Measurements from ENCODE around the gene ZNF414.
"Not testable (repeated sequence)": the region's sequence is repeated elsewhere in the genome, so short reads cannot be mapped to it uniquely, and the experiment has no call there.

ZNF414 gene

GRCh38 chr19:8518536-8518935, 4.6 kb upstream of the ZNF414 start:
- FAIRE-seq (no peak), DNase-seq (ENCODE audit: low spot score) (no peak)

GRCh38 chr19:8517551-8518442, 3.8 kb upstream of the ZNF414 start:
- DNase-seq (ENCODE audit: low spot score) (no peak), FAIRE-seq (no peak)

GRCh38 chr19:8515317-8515716, 1.4 kb upstream of the ZNF414 start:
- DNase-seq (ENCODE audit: low spot score) (no peak), FAIRE-seq (no peak)

GRCh38 chr19:8514505-8515009, 590 bp upstream of the ZNF414 start:
- not testable (repeated sequence) for FAIRE-seq; DNase-seq (ENCODE audit: low spot score)

- no peak for FAIRE-seq
- no peak for DNase-seq (ENCODE audit: low spot score)
These were observed 806 bp downstream of the ZNF414 start for GRCh38 chr19:8513036-8513686.

GRCh38 chr19:8512115-8512967, 1.6 kb downstream of the ZNF414 start:
- DNase-seq (ENCODE audit: low spot score) (peak; percentile 20), FAIRE-seq (no peak)

GRCh38 chr19:8511573-8512101, 2.3 kb downstream of the ZNF414 start:
- DNase-seq (ENCODE audit: low spot score): no peak
- no peak for FAIRE-seq

- DNase-seq (ENCODE audit: low spot score) (no peak), FAIRE-seq (no peak)
These were observed 3.3 kb downstream of the ZNF414 start for GRCh38 chr19:8510589-8511115.

- DNase-seq (ENCODE audit: low spot score) (no peak), FAIRE-seq (no peak)
These were observed 7.5 kb downstream of the ZNF414 start for GRCh38 chr19:8506402-8506957.

- DNase-seq (ENCODE audit: low spot score): peak; percentile 79
- no peak for FAIRE-seq
These were observed 8.1 kb downstream of the ZNF414 start for GRCh38 chr19:8505680-8506401.

- DNase-seq (ENCODE audit: low spot score) (no peak), FAIRE-seq (no peak)
These were observed 9.0 kb downstream of the ZNF414 start for GRCh38 chr19:8504919-8505318.

- DNase-seq (ENCODE audit: low spot score) (no peak), FAIRE-seq (no peak)
These were observed 9.8 kb downstream of the ZNF414 start for GRCh38 chr19:8504171-8504570.

GRCh38 chr19:8503510-8503909, 10.5 kb downstream of the ZNF414 start:
- DNase-seq (ENCODE audit: low spot score): no peak
- no peak for FAIRE-seq

GRCh38 chr19:8501981-8502380, 12.0 kb downstream of the ZNF414 start:
- no peak for FAIRE-seq

GRCh38 chr19:8501516-8501915, 12.5 kb downstream of the ZNF414 start:
- FAIRE-seq (no peak), DNase-seq (ENCODE audit: low spot score) (no peak)

More at GRCh38 chr19:8501981-8502380, 12.0 kb downstream of the ZNF414 start:
- DNase-seq (ENCODE audit: low spot score): no peak

- DNase-seq (ENCODE audit: low spot score) (no peak), FAIRE-seq (no peak)
These were observed 13.8 kb downstream of the ZNF414 start for GRCh38 chr19:8500158-8500557.

- no peak for DNase-seq (ENCODE audit: low spot score)
- FAIRE-seq: no peak
These were observed 14.7 kb downstream of the ZNF414 start for GRCh38 chr19:8499048-8499833.

- FAIRE-seq (no peak), DNase-seq (ENCODE audit: low spot score) (no peak)
These were observed 15.7 kb downstream of the ZNF414 start for GRCh38 chr19:8498295-8498694.

- FAIRE-seq (no peak), DNase-seq (ENCODE audit: low spot score) (no peak)
These were observed 19.8 kb downstream of the ZNF414 start for GRCh38 chr19:8494158-8494557.

Data from urothelium cell line (cell line).